Esophagus squamous epithelium (tissue), 5 donors: Measurements from ENCODE around the gene TRAF3IP1. TPM values are rescaled to one million over a fixed set of nuclear protein-coding genes. Genes with fewer than 3 reads are reported as not detected.

ENCODE experiments used
- DNase-seq: peaks from one replicate; lab custom pipeline; 2025; lab: John Stamatoyannopoulos, UW
- H3K27ac ChIP-seq, 4 donors: fragments of 200-600 bp; sonication (generic); one replicate each; pipeline ENCODE4 v1.5.1; 2016 to 2019; ENCODE audit warnings: mild to moderate bottlenecking in 1 of 4
- H3K27me3 ChIP-seq, 4 donors: fragments of 200-600 bp; sonication (generic); 1 replicate in 3 of 4; 2 replicates in 1 of 4; pipeline versions ENCODE4 v1.5.1 to v1.6.0; 2017 to 2021; ENCODE audit warnings: antibody characterized with exemption in 1 of 4
- H3K36me3 ChIP-seq, 3 donors: fragments of 200-600 bp; sonication (generic); one replicate each; pipeline ENCODE4 v1.5.1; 2016 to 2019
- H3K4me1 ChIP-seq, 3 donors: fragments of 200-600 bp; sonication (generic); one replicate each; pipeline ENCODE4 v1.5.1; 2017 to 2019
- H3K4me3 ChIP-seq, 4 donors: fragments of 200-600 bp; sonication (generic); 1 replicate in 3 of 4; 2 replicates in 1 of 4; pipeline ENCODE4 v1.5.1; 2016 to 2019; ENCODE audit warnings: mild to moderate bottlenecking in 2 of 4, moderate library complexity in 1 of 4
- H3K9me3 ChIP-seq, 3 donors: fragments of 200-600 bp; sonication (generic); one replicate each; pipeline ENCODE4 v1.5.1; 2016 to 2019
- CTCF ChIP-seq, 6 experiments: fragments of 450-650 bp in 4 of 6; fragments of 200-600 bp in 2 of 6; sonication (generic) in 2 of 6; IDR thresholded peaks; one replicate each; pipeline ENCODE4 v1.5.1; 2016 to 2019; ENCODE audit warnings: antibody characterized with exemption in 6 of 6, mild to moderate bottlenecking in 4 of 6, moderate library complexity in 4 of 6
- POLR2A ChIP-seq, 4 donors: fragments of 450-650 bp; IDR thresholded peaks; one replicate each; pipeline ENCODE4 v1.6.1; 2017; ENCODE audit warnings: antibody characterized with exemption in 4 of 4, mild to moderate bottlenecking in 4 of 4, moderate library complexity in 3 of 4
- WGBS, 2 donors: methylation state at CpG; one replicate each; pipeline ENCODE4 v1.1.5; 2018; 5-methylcytosine and 5-hydroxymethylcytosine counted together
- intact Hi-C: fragments of 100-400 bp; cut with DNase I; formaldehyde crosslinking; loops from one replicate; pipeline ENCODE4 v1.15.0; 2022
- total RNA-seq, 4 donors: library from RNA; depleted of rRNA; stranded (reverse); fragments of >200 nt; gene quantifications; one replicate each; pipeline ENCODE4 v1.1.0, GENCODE V29; 2016
- donor health status: DM: yes; HTN: yes; CAD: no.

The TRAF3IP1 gene
- total RNA-seq, 4 donors from 2014 or later: 5.4 to 13.5 (median 9.8) TPM

DNA sequence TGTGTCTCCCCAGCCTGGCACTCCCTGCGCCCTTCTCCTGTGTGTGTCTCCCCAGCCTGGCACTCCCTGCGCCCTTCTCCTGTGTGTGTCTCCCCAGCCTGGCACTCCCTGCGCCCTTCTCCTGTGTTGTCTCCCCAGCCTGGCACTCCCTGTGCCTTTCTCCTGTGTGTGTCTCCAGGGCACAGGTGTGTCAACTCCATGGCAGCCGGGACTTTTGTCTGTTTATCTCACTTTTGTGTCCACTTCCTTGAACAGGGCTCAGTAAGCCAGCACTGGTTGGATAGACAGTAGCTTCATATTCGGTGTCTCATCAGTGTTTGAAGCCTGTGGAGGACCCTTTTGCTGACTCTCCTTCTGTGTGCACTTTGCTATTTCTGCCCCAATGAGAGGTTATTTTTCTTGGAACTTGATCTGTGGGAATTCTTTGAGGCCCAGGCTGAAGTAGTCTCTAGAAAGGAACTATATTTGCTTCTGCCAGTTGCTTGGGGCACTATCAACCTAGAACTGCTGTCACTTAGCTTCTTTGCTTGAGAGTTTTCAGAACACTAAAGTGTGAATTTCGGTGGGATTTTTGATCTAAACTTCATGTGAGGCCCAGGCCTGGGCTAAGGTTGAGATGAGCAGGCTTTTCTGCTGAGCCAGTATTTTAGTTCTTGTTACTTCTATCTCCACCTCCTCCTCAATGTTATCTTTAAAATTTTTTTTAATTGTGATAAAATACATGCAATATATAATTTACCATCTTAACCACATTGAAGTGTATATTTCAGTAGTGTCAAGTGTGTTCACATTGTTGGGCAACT is 98.1 kb downstream of the TRAF3IP1 start:
- 35 to 48% methylated on average over 6 of the region's 6 CpGs for WGBS, 2 donors
- no peaks in the 10 kb centered on the region for H3K9me3 ChIP-seq
- H3K27me3 ChIP-seq: no peaks in the 10 kb centered on the region
- H3K36me3 ChIP-seq: no peaks in the 10 kb centered on the region
- DNase-seq: no peak
- intact Hi-C loops: no loop called here
- TF ChIP-seq CTCF (IDR thresholded peaks at IDR 0.05) (no peak), POLR2A (IDR thresholded peaks at IDR 0.05) (no peak)
- no peak overlapping the region for H3K4me3 ChIP-seq
- peaks cover 0 to 29% (median 0%) of the 10 kb centered on the region in 3 donors for H3K4me1 ChIP-seq
- peak overlapping the region in 3 of 4 donors; percentile 3 to 75 (median 40) for H3K27ac ChIP-seq

- 58 to 73% methylated on average over 2 of the region's 2 CpGs for WGBS, 2 donors
- Histone ChIP-seq H3K27me3 (no peaks in the 10 kb centered on the region), H3K27ac (no peak overlapping the region), H3K4me1 (peaks cover 0 to 29% (median 0%) of the 10 kb centered on the region in 3 donors), H3K9me3 (no peaks in the 10 kb centered on the region), H3K4me3 (no peak overlapping the region), H3K36me3 (no peaks in the 10 kb centered on the region)
- intact Hi-C loops: no loop called here
- no peak for TF ChIP-seq CTCF (IDR thresholded peaks at IDR 0.05)
- no peak for TF ChIP-seq POLR2A (IDR thresholded peaks at IDR 0.05)
- DNase-seq: no peak
Observed at GRCh38 chr2:238418999-238419546, 98.8 kb downstream of the TRAF3IP1 start.

DNA sequence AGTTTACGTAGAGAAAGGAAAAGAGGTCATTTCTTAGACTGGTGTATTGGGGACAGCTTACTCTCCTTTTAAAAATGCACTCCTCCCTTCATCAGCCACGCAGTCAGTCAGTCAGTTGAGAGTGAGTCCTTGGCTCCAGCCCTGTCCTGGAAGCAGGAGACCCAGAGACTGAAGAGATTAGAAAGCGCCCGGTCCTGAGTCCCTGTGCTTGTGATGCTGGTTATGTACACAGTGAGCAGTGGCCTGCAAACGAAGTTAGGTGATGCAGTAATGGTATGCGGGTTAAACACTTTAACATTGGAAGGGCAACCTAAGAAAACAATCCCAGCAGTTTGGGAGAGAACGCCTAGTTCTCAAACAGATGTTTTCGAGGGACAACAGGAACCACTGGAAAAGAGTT is 100.1 kb downstream of the TRAF3IP1 start:
- no peak for TF ChIP-seq CTCF (IDR thresholded peaks at IDR 0.05)
- no peak for TF ChIP-seq POLR2A (IDR thresholded peaks at IDR 0.05)
- intact Hi-C loops: no loop called here
- peaks cover 0 to 30% (median under 1%) of the 10 kb centered on the region in 3 donors for H3K4me1 ChIP-seq
- no peak overlapping the region for H3K27ac ChIP-seq
- no peaks in the 10 kb centered on the region for H3K36me3 ChIP-seq
- no peak for DNase-seq
- 79 to 86% methylated on average over 8 of the region's 8 CpGs for WGBS, 2 donors
- no peaks in the 10 kb centered on the region for H3K27me3 ChIP-seq
- no peaks in the 10 kb centered on the region for H3K9me3 ChIP-seq
- H3K4me3 ChIP-seq: no peak overlapping the region

GRCh38 chr2:238420878-238421694 is 100.8 kb downstream of the TRAF3IP1 start:
- intact Hi-C loops: no loop called here
- Histone ChIP-seq H3K9me3 (no peaks in the 10 kb centered on the region), H3K4me3 (no peak overlapping the region), H3K27ac (peak overlapping the region in 1 of 4 donors; percentile 41), H3K4me1 (peaks cover 6 to 37% (median 7%) of the 10 kb centered on the region in 3 donors), H3K27me3 (no peaks in the 10 kb centered on the region), H3K36me3 (no peaks in the 10 kb centered on the region)
- TF ChIP-seq POLR2A (IDR thresholded peaks at IDR 0.05) (no peak), CTCF (IDR thresholded peaks at IDR 0.05) (no peak)
- WGBS, 2 donors: 42 to 51% methylated on average over 14 to 16 of the region's 16 CpGs
- DNase-seq: no peak
